Liver (tissue), 3 donors: ENCODE data around the gene CCDC192.

Experiments
- EGR1 ChIP-seq, 2 donors: IDR thresholded peaks; 2 replicates each; pipeline ENCODE4 v1.6.1; 2016 to 2018; ENCODE audit warnings: antibody characterized with exemption in 2 of 2, low read depth in 2 of 2
- HNF4A ChIP-seq, 2 donors: conservative IDR thresholded peaks; 2 replicates each; pipeline ENCODE4 v1.6.1; 2016; ENCODE audit warnings: antibody characterized with exemption in 2 of 2, mild to moderate bottlenecking in 2 of 2
- JUND ChIP-seq, 2 donors: IDR thresholded peaks; 2 replicates each; pipeline ENCODE4 v1.6.1; 2016; ENCODE audit warnings: antibody characterized with exemption in 2 of 2
- TAF1 ChIP-seq: conservative IDR thresholded peaks from 2 replicates; pipeline ENCODE4 v1.6.1; 2016; ENCODE audit warnings: antibody characterized with exemption, mild to moderate bottlenecking
- ZBTB33 ChIP-seq: IDR thresholded peaks from 2 replicates; pipeline ENCODE4 v1.6.1; 2016; ENCODE audit warnings: antibody characterized with exemption
- TF ChIP-seq, protein P1 (sequence below): fragments of 150-350 bp; IDR thresholded peaks from 2 replicates; pipeline ENCODE4 v1.5.1; 2017; ENCODE audit warnings: improper control_type of control experiment, low read depth, low read length; ENCODE audit not compliant: missing input control
- TF ChIP-seq, protein P2 (sequence below): IDR thresholded peaks from 2 replicates; pipeline ENCODE4 v1.6.1; 2016; ENCODE audit warnings: antibody characterized with exemption, mild to moderate bottlenecking
- TF ChIP-seq, protein P3 (sequence below): IDR thresholded peaks from 2 replicates; pipeline ENCODE4 v1.6.1; 2016; ENCODE audit warnings: antibody characterized with exemption
- donor health status: healthy.
- donor health status: healthy.

- TF ChIP-seq, protein P1, sequence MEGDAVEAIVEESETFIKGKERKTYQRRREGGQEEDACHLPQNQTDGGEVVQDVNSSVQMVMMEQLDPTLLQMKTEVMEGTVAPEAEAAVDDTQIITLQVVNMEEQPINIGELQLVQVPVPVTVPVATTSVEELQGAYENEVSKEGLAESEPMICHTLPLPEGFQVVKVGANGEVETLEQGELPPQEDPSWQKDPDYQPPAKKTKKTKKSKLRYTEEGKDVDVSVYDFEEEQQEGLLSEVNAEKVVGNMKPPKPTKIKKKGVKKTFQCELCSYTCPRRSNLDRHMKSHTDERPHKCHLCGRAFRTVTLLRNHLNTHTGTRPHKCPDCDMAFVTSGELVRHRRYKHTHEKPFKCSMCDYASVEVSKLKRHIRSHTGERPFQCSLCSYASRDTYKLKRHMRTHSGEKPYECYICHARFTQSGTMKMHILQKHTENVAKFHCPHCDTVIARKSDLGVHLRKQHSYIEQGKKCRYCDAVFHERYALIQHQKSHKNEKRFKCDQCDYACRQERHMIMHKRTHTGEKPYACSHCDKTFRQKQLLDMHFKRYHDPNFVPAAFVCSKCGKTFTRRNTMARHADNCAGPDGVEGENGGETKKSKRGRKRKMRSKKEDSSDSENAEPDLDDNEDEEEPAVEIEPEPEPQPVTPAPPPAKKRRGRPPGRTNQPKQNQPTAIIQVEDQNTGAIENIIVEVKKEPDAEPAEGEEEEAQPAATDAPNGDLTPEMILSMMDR: no peak
- TF ChIP-seq JUND (IDR thresholded peaks at IDR 0.05) (no peak), ZBTB33 (no peak), EGR1 (IDR thresholded peaks at IDR 0.05; ENCODE audit: low read depth in 2 of 2) (no peak), HNF4A (conservative IDR thresholded peaks at IDR 0.05) (no peak), TAF1 (no peak)
- TF ChIP-seq, protein P2, sequence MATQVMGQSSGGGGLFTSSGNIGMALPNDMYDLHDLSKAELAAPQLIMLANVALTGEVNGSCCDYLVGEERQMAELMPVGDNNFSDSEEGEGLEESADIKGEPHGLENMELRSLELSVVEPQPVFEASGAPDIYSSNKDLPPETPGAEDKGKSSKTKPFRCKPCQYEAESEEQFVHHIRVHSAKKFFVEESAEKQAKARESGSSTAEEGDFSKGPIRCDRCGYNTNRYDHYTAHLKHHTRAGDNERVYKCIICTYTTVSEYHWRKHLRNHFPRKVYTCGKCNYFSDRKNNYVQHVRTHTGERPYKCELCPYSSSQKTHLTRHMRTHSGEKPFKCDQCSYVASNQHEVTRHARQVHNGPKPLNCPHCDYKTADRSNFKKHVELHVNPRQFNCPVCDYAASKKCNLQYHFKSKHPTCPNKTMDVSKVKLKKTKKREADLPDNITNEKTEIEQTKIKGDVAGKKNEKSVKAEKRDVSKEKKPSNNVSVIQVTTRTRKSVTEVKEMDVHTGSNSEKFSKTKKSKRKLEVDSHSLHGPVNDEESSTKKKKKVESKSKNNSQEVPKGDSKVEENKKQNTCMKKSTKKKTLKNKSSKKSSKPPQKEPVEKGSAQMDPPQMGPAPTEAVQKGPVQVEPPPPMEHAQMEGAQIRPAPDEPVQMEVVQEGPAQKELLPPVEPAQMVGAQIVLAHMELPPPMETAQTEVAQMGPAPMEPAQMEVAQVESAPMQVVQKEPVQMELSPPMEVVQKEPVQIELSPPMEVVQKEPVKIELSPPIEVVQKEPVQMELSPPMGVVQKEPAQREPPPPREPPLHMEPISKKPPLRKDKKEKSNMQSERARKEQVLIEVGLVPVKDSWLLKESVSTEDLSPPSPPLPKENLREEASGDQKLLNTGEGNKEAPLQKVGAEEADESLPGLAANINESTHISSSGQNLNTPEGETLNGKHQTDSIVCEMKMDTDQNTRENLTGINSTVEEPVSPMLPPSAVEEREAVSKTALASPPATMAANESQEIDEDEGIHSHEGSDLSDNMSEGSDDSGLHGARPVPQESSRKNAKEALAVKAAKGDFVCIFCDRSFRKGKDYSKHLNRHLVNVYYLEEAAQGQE: no peak
- TF ChIP-seq, protein P3, sequence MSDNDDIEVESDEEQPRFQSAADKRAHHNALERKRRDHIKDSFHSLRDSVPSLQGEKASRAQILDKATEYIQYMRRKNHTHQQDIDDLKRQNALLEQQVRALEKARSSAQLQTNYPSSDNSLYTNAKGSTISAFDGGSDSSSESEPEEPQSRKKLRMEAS: no peak
Measured at GRCh38 chr5:127851964-127852363, 148.8 kb downstream of the CCDC192 start.
